CD14-positive monocyte (primary cell): ENCODE results near the gene TTC31. TPM values are rescaled to one million over a fixed set of nuclear protein-coding genes. Genes with fewer than 3 reads are reported as not detected.

Experiments used
- DNase-seq, 3 donors: peaks; one replicate each; pipeline ENCODE4 v3.0.0-alpha.2; 2011 to 2022
- H2AFZ ChIP-seq: 2 replicates; pipeline ENCODE4 v1.6.0; 2012; ENCODE audit warnings: mild to moderate bottlenecking, low read depth, low read length, inconsistent platforms; ENCODE audit not compliant: insufficient read depth, poor library complexity, severe bottlenecking
- H3K27ac ChIP-seq, 2 donors: 1 replicate in 1 of 2; 2 replicates in 1 of 2; pipeline ENCODE4 v1.5.1; 2012 to 2013; ENCODE audit warnings: low read length in 2 of 2, control low read depth in 1 of 2, inconsistent platforms in 1 of 2, low read depth in 1 of 2, mild to moderate bottlenecking in 1 of 2
- H3K27me3 ChIP-seq, 2 donors: one replicate each; pipeline versions ENCODE4 v1.6.0 to v1.6.1; 2011 to 2013; ENCODE audit warnings: low read length in 2 of 2; ENCODE audit not compliant: control insufficient read depth in 2 of 2, insufficient read depth in 2 of 2
- H3K36me3 ChIP-seq, 2 donors: replicated peaks in 1 of 2; 1 replicate in 1 of 2; 2 replicates in 1 of 2; pipeline versions ENCODE4 v1.5.1 to v1.6.1; 2012 to 2013; ENCODE audit warnings: low read length in 2 of 2, control low read depth in 1 of 2, inconsistent platforms in 1 of 2, mild to moderate bottlenecking in 1 of 2; ENCODE audit not compliant: insufficient read depth in 2 of 2, control insufficient read depth in 1 of 2
- H3K4me1 ChIP-seq, 2 donors: 1 replicate in 1 of 2; 2 replicates in 1 of 2; pipeline versions ENCODE4 v1.5.1 to v1.6.1; 2012 to 2013; ENCODE audit warnings: low read length in 2 of 2, control low read depth in 1 of 2, inconsistent platforms in 1 of 2, mild to moderate bottlenecking in 1 of 2, moderate library complexity in 1 of 2; ENCODE audit not compliant: insufficient read depth in 2 of 2, control insufficient read depth in 1 of 2
- H3K4me2 ChIP-seq: replicated peaks from 2 replicates; pipeline ENCODE3; 2012; ENCODE audit warnings: low read length, moderate library complexity, mild to moderate bottlenecking; ENCODE audit not compliant: poor library complexity, severe bottlenecking; ENCODE audit errors: extremely low read depth
- H3K4me3 ChIP-seq, 3 experiments: fragments of 200-600 bp in 1 of 3; sonication (generic) in 1 of 3; replicated peaks in 1 of 3; 1 replicate in 2 of 3; 2 replicates in 1 of 3; pipeline ENCODE4 v1.5.1; 2011 to 2013; ENCODE audit warnings: low read length in 3 of 3, mild to moderate bottlenecking in 3 of 3, control low read depth in 2 of 3, low read depth in 2 of 3, inconsistent platforms in 1 of 3, moderate library complexity in 1 of 3
- H3K79me2 ChIP-seq: 2 replicates; pipeline ENCODE4 v1.6.0; 2012; ENCODE audit warnings: mild to moderate bottlenecking, control low read depth, inconsistent platforms, low read length, moderate library complexity; ENCODE audit not compliant: insufficient read depth
- H3K9ac ChIP-seq: 2 replicates; pipeline ENCODE4 v1.6.0; 2017; ENCODE audit warnings: low read length, mild to moderate bottlenecking; ENCODE audit not compliant: insufficient read depth, poor library complexity, severe bottlenecking
- H3K9me3 ChIP-seq, 2 donors: replicated peaks in 1 of 2; 1 replicate in 1 of 2; 2 replicates in 1 of 2; pipeline versions ENCODE4 v1.5.1 to v1.6.1; 2012 to 2013; ENCODE audit warnings: low read length in 2 of 2, control low read depth in 1 of 2; ENCODE audit not compliant: control insufficient read depth in 1 of 2, insufficient read depth in 1 of 2
- H4K20me1 ChIP-seq: 2 replicates; pipeline ENCODE4 v1.6.0; 2012; ENCODE audit warnings: mild to moderate bottlenecking, low read length, control low read depth, moderate library complexity; ENCODE audit not compliant: insufficient read depth
- H3K27ac Mint-ChIP-seq, 7 donors: one replicate each; pipeline ENCODE4 v1.8.0; 2020; ENCODE audit warnings: mild to moderate bottlenecking in 7 of 7, mixed read lengths in 7 of 7, moderate library complexity in 6 of 7, inconsistent platforms in 2 of 7
- H3K27me3 Mint-ChIP-seq, 3 donors: one replicate each; pipeline ENCODE4 v1.8.0; 2021 to 2022; ENCODE audit warnings: low read depth in 3 of 3, mild to moderate bottlenecking in 3 of 3, mixed read lengths in 3 of 3, moderate library complexity in 3 of 3, inconsistent platforms in 1 of 3
- H3K36me3 Mint-ChIP-seq, 2 donors: one replicate each; pipeline ENCODE4 v1.8.0; 2020; ENCODE audit warnings: mixed read lengths in 2 of 2, inconsistent platforms in 1 of 2, mild to moderate bottlenecking in 1 of 2
- H3K4me1 Mint-ChIP-seq: one replicate; pipeline ENCODE4 v1.8.0; 2020; ENCODE audit warnings: mild to moderate bottlenecking, mixed read lengths
- H3K4me3 Mint-ChIP-seq, 2 donors: one replicate each; pipeline ENCODE4 v1.8.0; 2020; ENCODE audit warnings: mild to moderate bottlenecking in 2 of 2, mixed read lengths in 2 of 2, moderate library complexity in 1 of 2
- H3K9me3 Mint-ChIP-seq, 7 donors: one replicate each; pipeline ENCODE4 v1.8.0; 2020 to 2022; ENCODE audit warnings: mixed read lengths in 7 of 7, mild to moderate bottlenecking in 6 of 7, moderate library complexity in 6 of 7, inconsistent platforms in 2 of 7
- CTCF ChIP-seq: fragments of 200-600 bp; IDR thresholded peaks from one replicate; pipeline ENCODE4 v1.8.0; 2022; ENCODE audit warnings: antibody characterized with exemption, mild to moderate bottlenecking
- WGBS: methylation state at CpG from one replicate; pipeline ENCODE4 v1.1.5; 2013; ENCODE audit warnings: missing lambda C conversion rate; ENCODE audit not compliant: insufficient coverage; 5-methylcytosine and 5-hydroxymethylcytosine counted together
- intact Hi-C, 2 donors: fragments of 100-400 bp; cut with micrococcal nuclease; formaldehyde crosslinking; loops; one replicate each; pipeline versions ENCODE4 v1.15.0 to v1.15.1; 2023
- polyA plus RNA-seq, 3 donors: library from polyadenylated mRNA; depleted of rRNA in 1 of 3; unstranded in 2 of 3; stranded (reverse) in 1 of 3; fragments of 300-500 nt in 2 of 3; fragments of >200 nt in 1 of 3; fragmentation: Illumina TruSeq in 2 of 3; gene quantifications; 1 replicate in 2 of 3; 2 replicates in 1 of 3; pipeline ENCODE4 v1.2.3, GENCODE V29; 2012 to 2021

Gene TTC31
- polyA plus RNA-seq, 3 donors = 19.6 to 46.5 (median 21.3) TPM

- Mint-ChIP-seq H3K4me3 (peak overlapping the region; percentile 76 to 97), H3K27ac (peak overlapping the region in 1 of 7 donors; percentile 3), H3K27me3 (peaks cover 62 to 77% (median 64%) of the 10 kb centered on the region in 3 donors), H3K4me1 (peaks cover 43% of the 10 kb centered on the region), H3K36me3 (peaks cover 37 to 45% of the 10 kb centered on the region in 2 donors), H3K9me3 (peaks cover 0 to 27% (median 4%) of the 10 kb centered on the region in 7 donors)
- H3K4me3 ChIP-seq = peak overlapping the region; percentile 29 to 79 (median 35)
- intact Hi-C loops = no loop called here
- H3K27me3 ChIP-seq = peaks cover 51 to 66% of the 10 kb centered on the region in 2 donors
- peaks cover 3% of the 10 kb centered on the region for H3K79me2 ChIP-seq
- no peak for TF ChIP-seq CTCF
- H3K27ac ChIP-seq = no peak overlapping the region
- DNase-seq = peak in 2 of 3 donors; percentile 39 to 48
- peaks cover 0 to 20% of the 10 kb centered on the region in 2 donors for H3K9me3 ChIP-seq
- peak overlapping the region; percentile 90 for H2AFZ ChIP-seq
- H3K4me1 ChIP-seq = peaks cover 41 to 46% of the 10 kb centered on the region in 2 donors
- peaks cover 5 to 10% of the 10 kb centered on the region in 2 donors for H3K36me3 ChIP-seq
- H3K9ac ChIP-seq = peak overlapping the region; percentile 56
- H3K4me2 ChIP-seq = peak overlapping the region; percentile 87
- 2% methylated on average over 40 of the region's 41 CpGs for WGBS
- H4K20me1 ChIP-seq = no peaks in the 10 kb centered on the region
These were observed 15.8 kb downstream of the TTC31 start for GRCh38 chr2:74498500-74499266.

DNA sequence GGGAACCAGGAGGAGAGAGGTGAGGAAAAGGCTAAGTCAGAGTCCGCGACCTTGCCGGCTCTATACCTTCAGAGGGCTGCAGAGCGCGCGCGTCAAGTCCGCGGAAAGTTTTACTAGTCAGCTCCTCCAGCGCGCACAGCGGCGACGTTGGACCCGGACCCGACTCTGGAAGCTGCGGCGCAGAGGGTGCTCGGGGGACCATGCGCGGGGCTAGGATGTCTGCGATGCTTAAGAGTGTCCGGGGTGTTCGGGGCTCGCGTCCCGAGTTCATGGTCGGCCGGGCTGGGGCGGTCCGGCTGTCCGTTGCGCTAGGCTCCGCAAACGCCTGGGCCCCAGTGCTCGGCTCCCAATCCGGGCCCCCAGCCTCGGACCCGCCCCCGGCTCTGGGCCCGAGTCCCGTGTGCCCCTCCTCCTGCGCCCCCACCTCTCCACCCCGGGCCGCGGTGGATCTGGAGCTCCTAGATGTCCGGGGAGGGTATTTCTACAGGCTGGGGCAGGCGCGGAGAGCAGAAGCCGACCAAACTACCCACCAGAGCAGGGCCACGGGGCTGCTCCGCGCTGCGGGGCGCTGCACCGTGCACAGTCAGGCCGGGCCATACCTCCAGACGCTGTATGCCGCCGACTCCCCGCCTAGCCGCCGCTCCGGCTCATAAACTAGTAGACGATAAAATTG, 16.5 kb downstream of the TTC31 start, which contains the start of gene LBX2:
Gene LBX2 (minus strand): TSS at position 337 of the 673 bp plus-strand sequence. CDS start 66 bp downstream, at position 271.
- H3K27ac Mint-ChIP-seq = peak within 1 kb of the TSS in 2 of 7 donors; percentile 3 to 4
- peaks cover 10% of the 10 kb centered on the region for H3K79me2 ChIP-seq
- DNase-seq = no peak
- H3K4me2 ChIP-seq = peak within 1 kb of the TSS; percentile 87
- no peak within 1 kb of the TSS for H3K27ac ChIP-seq
- peaks cover 0 to 3% of the 10 kb centered on the region in 2 donors for H3K36me3 ChIP-seq
- H3K27me3 Mint-ChIP-seq = peaks cover 62 to 81% (median 64%) of the 10 kb centered on the region in 3 donors
- peaks cover 0 to 27% (median 4%) of the 10 kb centered on the region in 7 donors for H3K9me3 Mint-ChIP-seq
- peak within 1 kb of the TSS; percentile 90 for H2AFZ ChIP-seq
- H3K4me3 Mint-ChIP-seq = peak within 1 kb of the TSS; percentile 76 to 97
- H3K27me3 ChIP-seq = peaks cover 51 to 66% of the 10 kb centered on the region in 2 donors
- H4K20me1 ChIP-seq = no peaks in the 10 kb centered on the region
- peaks cover 0 to 20% of the 10 kb centered on the region in 2 donors for H3K9me3 ChIP-seq
- peaks cover 35 to 41% of the 10 kb centered on the region in 2 donors for H3K36me3 Mint-ChIP-seq
- peaks cover 50% of the 10 kb centered on the region for H3K4me1 Mint-ChIP-seq
- no peak for TF ChIP-seq CTCF
- intact Hi-C loops = no loop called here
- H3K9ac ChIP-seq = peak within 1 kb of the TSS; percentile 56
- H3K4me3 ChIP-seq = peak within 1 kb of the TSS; percentile 29 to 79 (median 35)
- 1% methylated on average over 54 of the region's 65 CpGs for WGBS
- peaks cover 48 to 53% of the 10 kb centered on the region in 2 donors for H3K4me1 ChIP-seq
